ENCODE data around the gene OR6V1. TPM values are rescaled to one million over a fixed set of nuclear protein-coding genes. Genes with fewer than 3 reads are reported as not detected.

The OR6V1 gene
- total RNA-seq, 1 donor from 2014 or later: not detected

DNA sequence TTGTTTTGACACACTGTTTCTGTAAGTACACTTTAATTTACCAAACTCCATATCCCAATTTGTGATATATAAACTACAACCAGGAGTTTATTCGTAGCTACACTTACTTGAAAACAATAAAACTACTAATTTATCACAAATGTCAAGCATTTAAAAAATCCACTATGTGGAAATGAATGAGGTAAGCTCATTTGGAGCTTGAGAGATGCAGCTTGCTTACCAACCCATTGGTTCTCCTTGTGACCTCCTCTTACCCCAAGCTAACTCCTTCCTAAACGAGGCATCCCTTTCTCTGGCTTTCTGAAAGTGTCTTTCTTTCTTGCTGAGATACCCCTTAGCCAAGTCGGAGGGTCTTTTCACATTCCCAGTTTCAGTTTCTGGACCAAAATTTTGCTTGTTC is 2.5 kb downstream of the OR6V1 start:
- H3K9me3 Mint-ChIP-seq (ENCODE audit: unreplicated experiment): no peaks in the 10 kb centered on the region
- no peak for FAIRE-seq
- H2AFZ ChIP-seq (ENCODE audit: low read depth, low read length): no peak overlapping the region

DNA sequence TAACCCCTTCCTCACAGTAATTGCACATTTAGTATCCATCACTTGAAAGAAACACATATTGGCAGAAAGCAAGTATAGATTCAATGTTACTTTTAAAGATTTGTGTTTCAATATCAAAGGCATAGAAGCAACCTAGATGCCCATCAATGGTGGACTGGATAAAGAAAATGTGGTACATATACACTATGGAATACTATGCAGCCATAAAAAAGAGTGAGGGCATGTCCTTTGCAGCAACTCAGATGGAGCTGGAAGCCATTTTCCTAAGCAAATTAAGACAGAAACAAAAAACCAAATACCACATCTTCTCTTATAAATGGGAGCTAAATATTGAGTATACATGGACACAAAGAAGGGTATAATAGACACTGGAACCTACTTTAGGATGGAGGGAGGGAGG is 3.6 kb downstream of the OR6V1 start:
- no peaks in the 10 kb centered on the region for H3K4me1 ChIP-seq (ENCODE audit: insufficient read depth, low read length)
- H3K27ac ChIP-seq (ENCODE audit: low read depth, low read length): no peak overlapping the region
- H3K9me3 ChIP-seq (ENCODE audit: insufficient read depth, low read depth, low read length): no peaks in the 10 kb centered on the region
- H3K4me2 ChIP-seq (ENCODE audit: low read length): no peak overlapping the region
- H3K79me2 ChIP-seq (ENCODE audit: insufficient read depth, low read length): no peaks in the 10 kb centered on the region
- peaks cover 2% of the 10 kb centered on the region for H3K27me3 ChIP-seq (ENCODE audit: insufficient read depth, low read length)
- no peak overlapping the region for H2AFZ ChIP-seq (ENCODE audit: low read depth, low read length)
- DNase-seq (ENCODE audit: low read depth): no peak
- H3K4me3 ChIP-seq (ENCODE audit: insufficient read depth, low read depth, low read length): no peak overlapping the region
- TF ChIP-seq EZH2 (IDR thresholded peaks at IDR 0.05; ENCODE audit: insufficient read depth, low read length): no peak
- TF ChIP-seq CTCF (IDR thresholded peaks at IDR 0.05; ENCODE audit: insufficient read depth, low read depth, low read length): no peak
- no peaks in the 10 kb centered on the region for H3K36me3 Mint-ChIP-seq (ENCODE audit: low read depth, unreplicated experiment)
- H3K36me3 ChIP-seq (ENCODE audit: insufficient read depth, low read length): no peaks in the 10 kb centered on the region
- H3K9ac ChIP-seq (ENCODE audit: low read length): no peak overlapping the region
- no peaks in the 10 kb centered on the region for H3K9me3 Mint-ChIP-seq (ENCODE audit: unreplicated experiment)
- H4K20me1 ChIP-seq (ENCODE audit: insufficient read depth, low read length): no peaks in the 10 kb centered on the region
- FAIRE-seq: no peak
- no peaks in the 10 kb centered on the region for H3K4me1 Mint-ChIP-seq (ENCODE audit: low read depth, unreplicated experiment)
- H3K27me3 Mint-ChIP-seq (ENCODE audit: low read depth, unreplicated experiment): peaks cover 14% of the 10 kb centered on the region
- H3K4me3 Mint-ChIP-seq (ENCODE audit: unreplicated experiment): no peak overlapping the region
- no peak overlapping the region for H3K27ac Mint-ChIP-seq (ENCODE audit: unreplicated experiment)

More for the DNA sequence above, 2.5 kb downstream of the OR6V1 start:
- Mint-ChIP-seq H3K27ac (ENCODE audit: unreplicated experiment) (no peak overlapping the region), H3K4me3 (ENCODE audit: unreplicated experiment) (no peak overlapping the region), H3K27me3 (ENCODE audit: low read depth, unreplicated experiment) (peaks cover 15% of the 10 kb centered on the region), H3K4me1 (ENCODE audit: low read depth, unreplicated experiment) (no peaks in the 10 kb centered on the region), H3K36me3 (ENCODE audit: low read depth, unreplicated experiment) (no peaks in the 10 kb centered on the region)
- no peak overlapping the region for H3K4me3 ChIP-seq (ENCODE audit: insufficient read depth, low read depth, low read length)
- peaks cover 2% of the 10 kb centered on the region for H3K27me3 ChIP-seq (ENCODE audit: insufficient read depth, low read length)
- TF ChIP-seq CTCF (IDR thresholded peaks at IDR 0.05; ENCODE audit: insufficient read depth, low read depth, low read length) (no peak), EZH2 (IDR thresholded peaks at IDR 0.05; ENCODE audit: insufficient read depth, low read length) (no peak)
- no peaks in the 10 kb centered on the region for H3K4me1 ChIP-seq (ENCODE audit: insufficient read depth, low read length)
- no peaks in the 10 kb centered on the region for H4K20me1 ChIP-seq (ENCODE audit: insufficient read depth, low read length)
- no peak overlapping the region for H3K27ac ChIP-seq (ENCODE audit: low read depth, low read length)
- H3K4me2 ChIP-seq (ENCODE audit: low read length): no peak overlapping the region
- H3K79me2 ChIP-seq (ENCODE audit: insufficient read depth, low read length): no peaks in the 10 kb centered on the region
- no peaks in the 10 kb centered on the region for H3K36me3 ChIP-seq (ENCODE audit: insufficient read depth, low read length)
- H3K9me3 ChIP-seq (ENCODE audit: insufficient read depth, low read depth, low read length): no peaks in the 10 kb centered on the region
- no peak for DNase-seq (ENCODE audit: low read depth)
- no peak overlapping the region for H3K9ac ChIP-seq (ENCODE audit: low read length)

DNA sequence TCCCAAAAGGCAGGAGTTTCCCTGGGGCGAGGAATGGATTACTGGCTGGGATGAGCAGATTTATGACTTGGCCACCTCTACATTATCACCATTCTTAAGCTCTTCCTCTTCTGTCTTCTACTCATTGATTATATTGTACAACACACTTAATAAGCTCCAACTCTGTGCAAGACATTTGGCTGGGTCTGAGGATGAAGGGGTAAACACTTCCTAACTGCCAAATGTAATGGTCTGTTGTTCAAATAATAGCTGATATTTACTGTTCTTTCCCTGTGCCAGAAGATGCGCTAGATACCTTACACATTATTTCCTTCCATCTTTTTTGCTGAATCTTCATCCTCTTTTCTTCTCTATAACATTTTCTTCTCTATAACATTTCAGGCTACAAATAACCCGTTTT is 11.6 kb downstream of the OR6V1 start:
- no peak overlapping the region for H3K27ac ChIP-seq (ENCODE audit: low read depth, low read length)
- TF ChIP-seq EZH2 (IDR thresholded peaks at IDR 0.05; ENCODE audit: insufficient read depth, low read length) (no peak), CTCF (IDR thresholded peaks at IDR 0.05; ENCODE audit: insufficient read depth, low read depth, low read length) (no peak)
- H2AFZ ChIP-seq (ENCODE audit: low read depth, low read length): no peak overlapping the region
- FAIRE-seq: no peak
- H3K9ac ChIP-seq (ENCODE audit: low read length): no peak overlapping the region
- H3K27me3 ChIP-seq (ENCODE audit: insufficient read depth, low read length): no peaks in the 10 kb centered on the region
- no peak overlapping the region for H3K4me3 ChIP-seq (ENCODE audit: insufficient read depth, low read depth, low read length)
- no peak overlapping the region for H3K4me2 ChIP-seq (ENCODE audit: low read length)
- Mint-ChIP-seq H3K27me3 (ENCODE audit: low read depth, unreplicated experiment) (peaks cover 11% of the 10 kb centered on the region), H3K9me3 (ENCODE audit: unreplicated experiment) (peaks cover 11% of the 10 kb centered on the region), H3K36me3 (ENCODE audit: low read depth, unreplicated experiment) (no peaks in the 10 kb centered on the region), H3K27ac (ENCODE audit: unreplicated experiment) (no peak overlapping the region), H3K4me1 (ENCODE audit: low read depth, unreplicated experiment) (no peaks in the 10 kb centered on the region), H3K4me3 (ENCODE audit: unreplicated experiment) (no peak overlapping the region)
- DNase-seq (ENCODE audit: low read depth): no peak
- no peaks in the 10 kb centered on the region for H3K36me3 ChIP-seq (ENCODE audit: insufficient read depth, low read length)
- no peaks in the 10 kb centered on the region for H3K4me1 ChIP-seq (ENCODE audit: insufficient read depth, low read length)
- no peaks in the 10 kb centered on the region for H3K9me3 ChIP-seq (ENCODE audit: insufficient read depth, low read depth, low read length)
- no peaks in the 10 kb centered on the region for H3K79me2 ChIP-seq (ENCODE audit: insufficient read depth, low read length)
- H4K20me1 ChIP-seq (ENCODE audit: insufficient read depth, low read length): no peaks in the 10 kb centered on the region
